Measurements from ENCODE around the gene SDHAF4.
"Not testable (repeated sequence)": the region's sequence is repeated elsewhere in the genome, so short reads cannot be mapped to it uniquely, and the experiment has no call there.

SDHAF4 gene

GRCh38 chr6:70592391-70593117 lies 25.8 kb downstream of the SDHAF4 start:
- DNase-seq (ENCODE audit: low read depth in 2 of 2): no peak

GRCh38 chr6:70593118-70593486 lies 26.4 kb downstream of the SDHAF4 start:
- no peak for DNase-seq (ENCODE audit: low read depth in 2 of 2)

- DNase-seq (ENCODE audit: low read depth in 2 of 2): no peak
Observed at GRCh38 chr6:70599187-70599586, 32.5 kb downstream of the SDHAF4 start.

- DNase-seq (ENCODE audit: low read depth in 2 of 2): no peak
Observed at GRCh38 chr6:70601014-70601413, 34.3 kb downstream of the SDHAF4 start.

- no peak for DNase-seq (ENCODE audit: low read depth in 2 of 2)
Observed at GRCh38 chr6:70604254-70604653, 37.5 kb downstream of the SDHAF4 start.

GRCh38 chr6:70607371-70607770 lies 40.6 kb downstream of the SDHAF4 start:
- DNase-seq (ENCODE audit: low read depth in 2 of 2): not testable (repeated sequence)

- DNase-seq (ENCODE audit: low read depth in 2 of 2): not testable (repeated sequence)
Observed at GRCh38 chr6:70609181-70609580, 42.5 kb downstream of the SDHAF4 start.

GRCh38 chr6:70616728-70617260 lies 50.1 kb downstream of the SDHAF4 start:
- DNase-seq (ENCODE audit: low read depth in 2 of 2): no peak

- DNase-seq (ENCODE audit: low read depth in 2 of 2): no peak
Observed at GRCh38 chr6:70620746-70621145, 54.0 kb downstream of the SDHAF4 start.

- no peak for DNase-seq (ENCODE audit: low read depth in 2 of 2)
Observed at GRCh38 chr6:70622461-70622860, 55.7 kb downstream of the SDHAF4 start.

- no peak for DNase-seq (ENCODE audit: low read depth in 2 of 2)
Observed at GRCh38 chr6:70625436-70625835, 58.7 kb downstream of the SDHAF4 start.

GRCh38 chr6:70627500-70628254 lies 60.9 kb downstream of the SDHAF4 start:
- no peak for DNase-seq (ENCODE audit: low read depth in 2 of 2)

GRCh38 chr6:70629929-70630328 lies 63.2 kb downstream of the SDHAF4 start:
- DNase-seq (ENCODE audit: low read depth in 2 of 2): no peak

- no peak for DNase-seq (ENCODE audit: low read depth in 2 of 2)
Observed at GRCh38 chr6:70633870-70634269, 67.1 kb downstream of the SDHAF4 start.

GRCh38 chr6:70636596-70636995 lies 69.9 kb downstream of the SDHAF4 start:
- DNase-seq (ENCODE audit: low read depth in 2 of 2): no peak

GRCh38 chr6:70638468-70638867 lies 71.7 kb downstream of the SDHAF4 start:
- no peak for DNase-seq (ENCODE audit: low read depth in 2 of 2)
